WI38 (cell line): ENCODE data around the gene NT5C1B.

Experiments used
- H3K4me3 ChIP-seq: 2 replicates; pipeline ENCODE4 v1.5.1; 2011; ENCODE audit warnings: low read depth, mild to moderate bottlenecking, control low read depth, low read length
- CTCF ChIP-seq: IDR thresholded peaks from 2 replicates; pipeline ENCODE4 v1.5.1; 2012; ENCODE audit warnings: low read depth, mild to moderate bottlenecking, control low read depth, low read length

The NT5C1B gene

DNA sequence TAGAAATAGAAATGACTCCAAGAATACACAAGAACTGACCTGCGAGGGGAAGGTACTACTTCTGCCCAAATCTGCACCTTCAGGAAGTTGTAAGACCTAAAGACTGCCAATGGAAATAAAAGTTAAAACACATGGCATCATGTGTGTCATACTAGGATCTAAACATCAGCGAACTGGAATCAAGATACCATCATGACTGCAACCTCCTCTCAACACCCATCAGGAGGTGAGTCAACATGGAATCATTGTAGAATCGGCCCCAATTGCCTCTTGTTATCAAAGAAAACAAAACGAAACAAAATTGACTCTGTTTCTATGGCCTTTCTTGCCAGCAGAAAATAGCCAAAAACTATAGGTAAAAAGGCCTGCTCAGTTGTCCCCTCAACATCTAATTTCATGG is 44.0 kb downstream of the NT5C1B start:
- no peak for TF ChIP-seq CTCF
- H3K4me3 ChIP-seq: no peak overlapping the region

- no peak for TF ChIP-seq CTCF
- no peak overlapping the region for H3K4me3 ChIP-seq
Measured at GRCh38 chr2:18544171-18544570, 45.2 kb downstream of the NT5C1B start.

GRCh38 chr2:18540872-18541271 is 48.5 kb downstream of the NT5C1B start:
- no peak overlapping the region for H3K4me3 ChIP-seq
- TF ChIP-seq CTCF: no peak

- no peak for TF ChIP-seq CTCF
- H3K4me3 ChIP-seq: no peak overlapping the region
Measured at GRCh38 chr2:18536697-18537096, 52.7 kb downstream of the NT5C1B start.

DNA sequence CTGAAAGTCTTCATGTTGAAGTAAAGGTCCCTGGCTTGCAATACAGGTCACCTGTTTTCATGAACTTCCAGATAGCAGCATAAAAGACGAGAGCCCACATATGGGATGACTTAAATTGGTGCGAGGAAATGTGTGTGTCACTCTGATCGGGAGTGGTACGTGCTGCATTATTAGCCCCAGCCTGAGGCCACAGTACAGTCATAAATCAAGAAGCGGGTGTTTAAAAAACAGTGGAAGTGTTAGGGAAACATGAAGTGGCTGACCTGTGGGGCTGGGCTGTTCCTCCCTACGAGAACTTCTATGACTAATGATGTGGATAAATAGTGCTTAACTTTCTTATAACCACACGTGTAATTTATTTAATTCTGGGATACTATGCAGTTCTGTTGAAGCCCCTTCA is 53.3 kb downstream of the NT5C1B start:
- TF ChIP-seq CTCF: no peak
- H3K4me3 ChIP-seq: no peak overlapping the region

GRCh38 chr2:18531194-18531593 is 58.2 kb downstream of the NT5C1B start:
- H3K4me3 ChIP-seq: no peak overlapping the region
- no peak for TF ChIP-seq CTCF

- H3K4me3 ChIP-seq: no peak overlapping the region
- TF ChIP-seq CTCF: no peak
Measured at GRCh38 chr2:18527822-18528221, 61.5 kb downstream of the NT5C1B start.
